ENCODE measurements around the gene BCL11A.

Gene BCL11A

GRCh38 chr2:60480089-60480773, 73.2 kb downstream of the BCL11A start:
- DNase-seq = no peak

- DNase-seq = no peak
Observed at GRCh38 chr2:60479226-60480088, 74.0 kb downstream of the BCL11A start.

- DNase-seq = no peak
Observed at GRCh38 chr2:60478660-60479059, 74.8 kb downstream of the BCL11A start.

GRCh38 chr2:60476206-60476954, 77.1 kb downstream of the BCL11A start:
- DNase-seq = no peak

- DNase-seq = no peak
Observed at GRCh38 chr2:60475123-60475830, 78.2 kb downstream of the BCL11A start.

- DNase-seq = no peak
Observed at GRCh38 chr2:60474301-60474700, 79.2 kb downstream of the BCL11A start.

- DNase-seq = no peak
Observed at GRCh38 chr2:60473546-60473945, 79.9 kb downstream of the BCL11A start.

- no peak for DNase-seq
Observed at GRCh38 chr2:60472663-60473289, 80.7 kb downstream of the BCL11A start.

GRCh38 chr2:60472041-60472440, 81.4 kb downstream of the BCL11A start:
- no peak for DNase-seq

GRCh38 chr2:60470340-60470739, 83.1 kb downstream of the BCL11A start:
- DNase-seq = no peak

- DNase-seq = no peak
Observed at GRCh38 chr2:60469536-60470317, 83.7 kb downstream of the BCL11A start.

- DNase-seq = no peak
Observed at GRCh38 chr2:60468382-60469085, 84.9 kb downstream of the BCL11A start.

- DNase-seq = no peak
Observed at GRCh38 chr2:60466161-60466702, 87.2 kb downstream of the BCL11A start.

GRCh38 chr2:60465736-60466135, 87.7 kb downstream of the BCL11A start:
- DNase-seq = no peak

GRCh38 chr2:60463249-60463648, 90.2 kb downstream of the BCL11A start:
- DNase-seq = no peak

GRCh38 chr2:60461421-60462108, 91.9 kb downstream of the BCL11A start:
- DNase-seq = no peak

GRCh38 chr2:60460577-60461420, 92.7 kb downstream of the BCL11A start:
- no peak for DNase-seq

- DNase-seq = no peak
Observed at GRCh38 chr2:60459851-60460250, 93.6 kb downstream of the BCL11A start.
